GM23248 (cell line): ENCODE data around the gene CALN1. TPM values are rescaled to one million over a fixed set of nuclear protein-coding genes. Genes with fewer than 3 reads are reported as not detected.
"Not testable (repeated sequence)": the region's sequence is repeated elsewhere in the genome, so short reads cannot be mapped to it uniquely, and the experiment has no call there.

Experiments
- DNase-seq: peaks from one replicate; pipeline ENCODE4 v3.0.0-alpha.2; 2015
- H2AFZ ChIP-seq: fragments of 200-600 bp; sonication (generic); 2 replicates; pipeline ENCODE4 v1.6.1; 2016; ENCODE audit warnings: antibody characterized with exemption
- H3F3A ChIP-seq: fragments of 200-600 bp; sonication (generic); 2 replicates; pipeline ENCODE4 v1.6.1; 2016; ENCODE audit warnings: mild to moderate bottlenecking, antibody characterized with exemption, mixed run types; ENCODE audit not compliant: insufficient read depth
- H3K27ac ChIP-seq: fragments of 200-600 bp; sonication (generic); 2 replicates; pipeline ENCODE4 v1.5.1; 2016; ENCODE audit warnings: mild to moderate bottlenecking
- H3K27me3 ChIP-seq: fragments of 200-600 bp; sonication (generic); replicated peaks from 2 replicates; pipeline ENCODE4 v1.6.1; 2016; ENCODE audit warnings: mild to moderate bottlenecking; ENCODE audit not compliant: insufficient read depth
- H3K36me3 ChIP-seq: fragments of 200-600 bp; sonication (generic); 2 replicates; pipeline ENCODE4 v1.6.1; 2016; ENCODE audit warnings: low read depth, mild to moderate bottlenecking
- H3K4me1 ChIP-seq: fragments of 200-600 bp; sonication (generic); 2 replicates; pipeline ENCODE4 v1.6.1; 2016; ENCODE audit warnings: mild to moderate bottlenecking; ENCODE audit not compliant: insufficient read depth
- H3K4me2 ChIP-seq: fragments of 200-600 bp; sonication (generic); one replicate; pipeline ENCODE4 v1.6.1; 2016; ENCODE audit warnings: mild to moderate bottlenecking; ENCODE audit not compliant: unreplicated experiment
- H3K4me3 ChIP-seq: fragments of 200-600 bp; sonication (generic); 2 replicates; pipeline ENCODE4 v1.5.1; 2016; ENCODE audit warnings: mild to moderate bottlenecking
- H3K79me2 ChIP-seq: fragments of 200-600 bp; sonication (generic); 2 replicates; pipeline ENCODE4 v1.6.1; 2016; ENCODE audit warnings: mild to moderate bottlenecking; ENCODE audit not compliant: insufficient read depth
- H3K9ac ChIP-seq: fragments of 200-600 bp; sonication (generic); 2 replicates; pipeline ENCODE4 v1.6.1; 2016; ENCODE audit warnings: mild to moderate bottlenecking
- H3K9me2 ChIP-seq: fragments of 200-600 bp; sonication (generic); 2 replicates; pipeline ENCODE4 v1.6.1; 2016; ENCODE audit warnings: mixed run types, mild to moderate bottlenecking, moderate library complexity; ENCODE audit not compliant: insufficient read depth
- H3K9me3 ChIP-seq: fragments of 200-600 bp; sonication (generic); one replicate; pipeline ENCODE4 v1.6.1; 2017; ENCODE audit warnings: low read depth
- H4K20me1 ChIP-seq: fragments of 200-600 bp; sonication (generic); 2 replicates; pipeline ENCODE4 v1.6.0; 2016; ENCODE audit not compliant: insufficient read depth
- EZH2 ChIP-seq: fragments of 200-600 bp; sonication (generic); IDR thresholded peaks from 2 replicates; pipeline ENCODE4 v1.6.1; 2018; ENCODE audit warnings: antibody characterized with exemption, mild to moderate bottlenecking; ENCODE audit not compliant: insufficient read depth, poor library complexity, severe bottlenecking
- EZH2phosphoT487 ChIP-seq: fragments of 200-600 bp; sonication (generic); IDR thresholded peaks from 2 replicates; pipeline ENCODE4 v1.6.1; 2018; ENCODE audit warnings: antibody characterized with exemption, moderate library complexity, mild to moderate bottlenecking, low read depth; ENCODE audit not compliant: insufficient read depth
- WGBS, 2 experiments: methylation state at CpG; one replicate each; pipeline ENCODE4 v1.1.6; 2015 to 2017; ENCODE audit warnings: low lambda C conversion rate in 2 of 2, low coverage in 1 of 2; ENCODE audit errors: missing lambda C conversion rate in 2 of 2; 5-methylcytosine and 5-hydroxymethylcytosine counted together
- in situ Hi-C: fragments of 300-500 bp; cut with MboI; formaldehyde crosslinking; loops from 2 replicates; pipeline ENCODE4 v1.15.0; 2020
- polyA plus RNA-seq: library from polyadenylated mRNA; unstranded; fragments of >200 nt; fragmentation: Nextera tagmentation; extraction: Ambion mirVana; gene quantifications from 2 replicates; pipeline ENCODE4 v1.2.1, GENCODE V29; 2016
- total RNA-seq: library from RNA; depleted of rRNA; stranded (reverse); fragments of >200 nt; shearing (Covaris generic); gene quantifications from 2 replicates; pipeline ENCODE4 v1.2.3, GENCODE V29; 2014

CALN1 gene
- total and polyA plus RNA-seq, 2 experiments from 2014 or later, result not detected

DNA sequence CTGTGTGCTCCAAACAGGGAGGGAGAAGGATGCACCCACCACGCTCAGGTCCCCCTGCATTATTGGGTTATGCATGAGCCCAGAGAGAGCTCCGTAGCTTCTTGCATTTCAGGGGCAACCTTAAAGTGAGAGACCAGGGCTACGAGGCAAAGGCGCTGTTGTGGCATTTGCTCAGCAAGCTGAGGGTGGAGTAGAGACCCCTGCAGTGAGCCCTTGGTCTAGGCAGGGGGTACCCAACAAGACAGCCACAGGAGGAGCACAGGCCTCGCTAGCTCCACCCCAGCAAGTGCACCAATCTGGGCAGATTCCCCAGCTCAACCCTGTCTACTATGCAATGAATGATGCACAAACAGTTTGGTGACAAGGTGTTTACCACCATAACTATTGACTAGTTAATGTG lies 198.4 kb downstream of the CALN1 start:
- Histone ChIP-seq H3K9me3 (no peaks in the 10 kb centered on the region), H2AFZ (no peak overlapping the region), H3K9ac (no peak overlapping the region), H3K9me2 (no peaks in the 10 kb centered on the region), H3K27me3 (no peaks in the 10 kb centered on the region), H3K4me1 (no peaks in the 10 kb centered on the region), H3K4me3 (no peak overlapping the region), H4K20me1 (no peaks in the 10 kb centered on the region), H3K4me2 (no peak overlapping the region), H3K36me3 (no peaks in the 10 kb centered on the region), H3F3A (no peaks in the 10 kb centered on the region), H3K27ac (no peak overlapping the region), H3K79me2 (no peaks in the 10 kb centered on the region)
- TF ChIP-seq EZH2phosphoT487, result no peak
- TF ChIP-seq EZH2, result no peak
- in situ Hi-C loops, result no loop called here
- WGBS, 2 experiments, result 15 to 19% methylated on average over 5 of the region's 5 CpGs
- DNase-seq, result no peak

DNA sequence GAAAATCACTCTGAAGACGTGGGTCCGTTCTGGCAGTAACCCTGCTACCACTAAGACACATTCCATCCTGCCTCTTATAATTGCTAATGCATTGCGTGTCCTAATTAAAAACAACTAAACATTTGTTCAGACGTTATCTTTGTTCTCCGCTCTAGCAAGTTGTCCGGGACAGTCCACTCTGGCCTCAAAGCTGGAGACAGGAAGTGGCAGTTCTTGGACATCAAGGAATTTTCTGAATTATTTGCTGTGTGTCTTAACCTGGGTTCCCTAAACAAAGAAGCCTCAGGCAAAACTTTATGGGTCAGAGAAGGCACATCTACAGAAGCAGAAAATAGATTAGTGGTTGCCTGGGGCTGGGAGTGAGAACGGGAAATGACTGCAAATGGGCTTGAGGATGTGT lies 199.1 kb downstream of the CALN1 start:
- H4K20me1 ChIP-seq, result no peaks in the 10 kb centered on the region
- TF ChIP-seq EZH2phosphoT487, result no peak
- TF ChIP-seq EZH2, result no peak
- 8 to 14% methylated on average over 7 of the region's 7 CpGs for WGBS, 2 experiments
- no peaks in the 10 kb centered on the region for H3K4me1 ChIP-seq
- no peak overlapping the region for H3K4me3 ChIP-seq
- H3K9me3 ChIP-seq, result no peaks in the 10 kb centered on the region
- H3K36me3 ChIP-seq, result no peaks in the 10 kb centered on the region
- H3K79me2 ChIP-seq, result no peaks in the 10 kb centered on the region
- in situ Hi-C loops, result no loop called here
- no peaks in the 10 kb centered on the region for H3F3A ChIP-seq
- H3K27me3 ChIP-seq, result no peaks in the 10 kb centered on the region
- no peaks in the 10 kb centered on the region for H3K9me2 ChIP-seq
- H2AFZ ChIP-seq, result no peak overlapping the region
- H3K4me2 ChIP-seq, result no peak overlapping the region
- no peak overlapping the region for H3K9ac ChIP-seq
- no peak overlapping the region for H3K27ac ChIP-seq
- no peak for DNase-seq

DNA sequence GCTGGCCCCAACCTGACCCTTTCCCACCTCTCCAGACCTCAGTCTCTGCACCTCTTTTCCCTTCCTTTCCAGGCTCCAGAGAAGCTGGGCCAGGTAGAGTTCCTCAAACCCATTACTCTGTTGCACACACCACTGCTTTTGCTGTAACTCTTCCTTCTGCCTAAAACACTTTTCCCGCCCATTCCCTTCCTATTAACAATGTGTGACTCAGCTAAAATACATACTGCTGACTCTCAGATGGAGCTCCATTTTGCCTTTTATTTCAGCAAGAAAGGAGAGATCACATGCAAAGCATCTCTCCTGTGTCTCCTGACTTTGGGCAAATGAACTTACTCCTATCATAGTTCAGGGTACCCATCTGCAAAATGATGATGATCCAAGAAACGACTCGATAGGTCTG lies 201.0 kb downstream of the CALN1 start:
- in situ Hi-C loops, result no loop called here

DNA sequence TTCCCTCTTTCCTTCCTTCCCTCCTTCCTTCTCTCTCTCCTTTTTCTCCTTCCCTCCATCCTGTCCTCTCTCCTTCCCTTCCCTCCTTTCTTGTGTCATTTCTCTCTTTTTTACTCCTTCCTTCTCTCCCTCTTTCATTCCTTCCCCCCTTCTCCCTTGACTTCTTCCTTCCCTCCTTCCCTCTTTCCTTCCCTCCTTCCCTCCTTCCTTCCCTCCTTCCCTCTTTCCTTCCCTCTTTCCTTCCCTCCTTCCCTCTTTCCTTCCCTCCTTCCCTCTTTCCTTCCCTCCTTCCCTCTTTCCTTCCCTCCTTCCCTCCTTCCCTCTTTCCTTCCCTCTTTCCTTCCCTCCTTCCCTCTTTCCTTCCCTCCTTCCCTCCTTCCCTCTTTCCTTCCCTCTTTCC lies 203.1 kb downstream of the CALN1 start:
- H2AFZ ChIP-seq, H3K4me3 ChIP-seq, H3F3A ChIP-seq, in situ Hi-C loops, H3K4me1 ChIP-seq, H3K27me3 ChIP-seq, H3K27ac ChIP-seq, DNase-seq, H3K36me3 ChIP-seq, H3K9me3 ChIP-seq, H4K20me1 ChIP-seq, H3K79me2 ChIP-seq, H3K9ac ChIP-seq, H3K9me2 ChIP-seq, H3K4me2 ChIP-seq: not testable (repeated sequence)

More for the DNA sequence above, 201.0 kb downstream of the CALN1 start:
- H3K27ac ChIP-seq, result no peak overlapping the region
- H3K36me3 ChIP-seq, result no peaks in the 10 kb centered on the region
- no peak for TF ChIP-seq EZH2
- TF ChIP-seq EZH2phosphoT487, result no peak
- H3K4me1 ChIP-seq, result no peaks in the 10 kb centered on the region
- DNase-seq, result no peak
- no peaks in the 10 kb centered on the region for H3K9me3 ChIP-seq
- H3K9me2 ChIP-seq, result no peaks in the 10 kb centered on the region
- H2AFZ ChIP-seq, result no peak overlapping the region
- no peaks in the 10 kb centered on the region for H4K20me1 ChIP-seq
- H3K79me2 ChIP-seq, result no peaks in the 10 kb centered on the region
- no peak overlapping the region for H3K4me2 ChIP-seq
- H3K4me3 ChIP-seq, result no peak overlapping the region
- no peaks in the 10 kb centered on the region for H3F3A ChIP-seq
- H3K9ac ChIP-seq, result no peak overlapping the region
- WGBS, 2 experiments, result 23 to 29% methylated on average over 3 of the region's 3 CpGs
- no peaks in the 10 kb centered on the region for H3K27me3 ChIP-seq

DNA sequence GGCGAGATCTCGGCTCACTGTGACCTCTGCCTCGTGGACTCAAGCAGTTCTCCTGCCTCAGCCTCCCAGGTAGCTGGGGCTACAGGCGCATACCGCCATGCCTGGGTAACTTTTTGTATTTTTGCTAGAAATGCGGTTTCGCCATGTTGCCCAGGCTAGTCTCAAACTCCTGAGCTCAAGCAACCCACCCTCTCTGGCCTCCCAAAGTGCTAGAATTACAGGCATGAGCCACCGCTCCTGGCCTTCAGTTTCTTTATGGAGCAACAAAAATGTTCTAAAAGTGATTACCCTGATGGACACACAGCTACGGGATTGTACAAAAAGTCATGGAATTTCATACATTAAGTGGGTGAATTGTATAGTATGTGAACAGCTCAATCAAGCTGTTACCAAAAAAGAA lies 216.0 kb downstream of the CALN1 start:
- WGBS, 2 experiments, result 44 to 49% methylated on average over 9 of the region's 9 CpGs
- TF ChIP-seq EZH2, result no peak
- no peak for TF ChIP-seq EZH2phosphoT487

More for the DNA sequence above, 216.0 kb downstream of the CALN1 start:
- H3K9ac ChIP-seq, result no peak overlapping the region
- H3K9me3 ChIP-seq, result no peaks in the 10 kb centered on the region
- H3K27me3 ChIP-seq, result no peaks in the 10 kb centered on the region
- no peak overlapping the region for H3K27ac ChIP-seq
- H3K9me2 ChIP-seq, result no peaks in the 10 kb centered on the region
- H3K79me2 ChIP-seq, result no peaks in the 10 kb centered on the region
- no peaks in the 10 kb centered on the region for H3K36me3 ChIP-seq
- H3K4me2 ChIP-seq, result no peak overlapping the region
- in situ Hi-C loops, result no loop called here
- H3F3A ChIP-seq, result no peaks in the 10 kb centered on the region
- no peaks in the 10 kb centered on the region for H3K4me1 ChIP-seq
- no peaks in the 10 kb centered on the region for H4K20me1 ChIP-seq
- DNase-seq, result no peak
- H2AFZ ChIP-seq, result no peak overlapping the region
- H3K4me3 ChIP-seq, result no peak overlapping the region
